ENCODE results near the gene CMTR1.

DNA sequence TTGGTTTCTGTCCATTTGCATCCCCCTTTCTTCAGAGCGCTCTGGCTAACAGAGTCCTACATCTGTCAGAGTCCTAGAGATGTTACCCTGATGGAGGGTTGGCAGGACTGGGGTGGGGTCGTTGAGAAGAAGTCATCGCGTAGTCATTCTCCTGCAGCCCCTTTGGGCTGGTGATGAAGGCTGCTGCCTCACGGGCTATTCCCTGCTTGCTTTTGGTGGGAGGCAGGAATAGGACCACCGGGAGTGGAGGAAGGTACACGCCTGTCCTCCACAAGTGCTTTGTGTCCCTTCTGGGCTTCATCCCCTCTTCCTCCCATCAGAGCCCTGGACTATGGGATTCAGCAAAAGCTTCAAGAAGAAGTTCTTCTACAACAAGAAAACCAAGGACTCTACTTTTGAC lies 45.8 kb downstream of the CMTR1 start:
- no peak for TF ChIP-seq POLR2AphosphoS5 (IDR thresholded peaks at IDR 0.05; ENCODE audit: low read depth, low read length)
- no peak for TF ChIP-seq TAF1 (IDR thresholded peaks at IDR 0.05; ENCODE audit: borderline replicate concordance, insufficient read depth, low read length)
- TF ChIP-seq SIN3A (IDR thresholded peaks at IDR 0.05; ENCODE audit: borderline replicate concordance, insufficient read depth, low read length) = no peak
